GM06990 (cell line): ENCODE results near the gene PUS10.
A peak's percentile ranks its signal among the peaks of the same experiment; 100 is the strongest.

ENCODE experiments used
- DNase-seq: peaks from one replicate; pipeline ENCODE4 v3.0.0-alpha.2; 2011; ENCODE audit not compliant: insufficient read length; ENCODE audit errors: extremely low read depth
- H3K27me3 ChIP-seq: replicated peaks from 2 replicates; pipeline ENCODE4 v1.6.0; 2011; ENCODE audit warnings: low read length; ENCODE audit not compliant: control insufficient read depth, insufficient read depth
- H3K36me3 ChIP-seq: 2 replicates; pipeline ENCODE4 v1.5.1; 2011; ENCODE audit warnings: low read length; ENCODE audit not compliant: control insufficient read depth, insufficient read depth
- H3K4me3 ChIP-seq: replicated peaks from 2 replicates; pipeline ENCODE4 v1.5.1; 2011; ENCODE audit warnings: low read depth, mild to moderate bottlenecking, control low read depth, low read length
- CTCF ChIP-seq: IDR thresholded peaks from 2 replicates; pipeline ENCODE4 v1.5.1; 2011; ENCODE audit warnings: low read length, control low read depth, mild to moderate bottlenecking, inconsistent platforms; ENCODE audit not compliant: insufficient read depth, poor library complexity, severe bottlenecking

PUS10 gene

GRCh38 chr2:60973705-60974104 lies 44.4 kb downstream of the PUS10 start:
- peaks cover 1% of the 10 kb centered on the region; the same call in 1 of the 2 replicates for H3K36me3 ChIP-seq
- DNase-seq = no peak
- no peak for TF ChIP-seq CTCF
- no peaks in the 10 kb centered on the region for H3K27me3 ChIP-seq
- H3K4me3 ChIP-seq = no peak overlapping the region

GRCh38 chr2:60972889-60973656 lies 45.0 kb downstream of the PUS10 start:
- TF ChIP-seq CTCF = no peak
- peak; percentile 54 for DNase-seq
- Histone ChIP-seq H3K36me3 (peaks cover 1% of the 10 kb centered on the region; the same call in 1 of the 2 replicates), H3K27me3 (no peaks in the 10 kb centered on the region), H3K4me3 (peak overlapping the region; percentile 10; the same call in 1 of the 2 replicates)

DNA sequence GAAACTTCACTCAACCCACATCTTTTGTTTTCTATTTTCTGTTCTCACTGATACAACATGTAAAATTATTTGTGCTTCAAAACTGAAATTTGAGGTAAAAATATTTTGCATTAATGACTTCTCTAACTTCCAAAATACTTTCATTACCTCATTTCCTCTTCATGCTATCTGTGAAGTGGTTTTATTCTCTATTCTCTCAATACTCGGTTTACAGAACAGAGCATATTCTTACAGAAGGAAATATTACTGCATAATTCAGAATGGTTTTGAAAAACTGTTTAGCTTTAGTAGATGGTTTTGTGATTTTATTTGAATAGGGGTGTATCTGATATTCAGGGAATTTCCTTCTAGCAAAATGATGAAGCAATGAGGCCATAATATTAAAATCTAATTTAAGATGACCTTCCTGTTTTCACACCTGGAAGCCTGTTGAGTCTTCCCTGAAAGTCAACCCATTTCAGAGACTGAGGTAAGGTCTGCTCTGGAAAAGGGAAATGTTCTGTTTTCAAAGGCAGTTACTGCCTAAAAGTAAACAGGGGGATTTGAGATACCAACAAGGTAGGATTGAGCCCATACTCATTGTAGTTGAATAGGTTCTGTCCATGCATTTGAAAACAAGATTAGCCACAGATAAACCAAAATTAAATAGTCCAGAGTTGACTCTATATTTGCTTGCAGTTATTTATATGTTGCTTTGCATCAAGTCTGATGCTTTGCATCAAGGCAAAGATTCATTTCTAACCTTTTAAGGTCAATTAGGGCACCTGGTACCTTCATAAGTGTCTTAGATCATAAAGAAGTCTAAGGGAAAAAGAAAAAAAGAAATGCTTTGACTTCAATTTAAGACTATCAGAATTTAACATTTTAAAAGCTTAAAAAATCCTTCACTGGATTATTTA lies 51.3 kb downstream of the PUS10 start:
- Histone ChIP-seq H3K4me3 (no peak overlapping the region), H3K36me3 (no peaks in the 10 kb centered on the region), H3K27me3 (no peaks in the 10 kb centered on the region)
- TF ChIP-seq CTCF = no peak
- DNase-seq = peak; percentile 72

DNA sequence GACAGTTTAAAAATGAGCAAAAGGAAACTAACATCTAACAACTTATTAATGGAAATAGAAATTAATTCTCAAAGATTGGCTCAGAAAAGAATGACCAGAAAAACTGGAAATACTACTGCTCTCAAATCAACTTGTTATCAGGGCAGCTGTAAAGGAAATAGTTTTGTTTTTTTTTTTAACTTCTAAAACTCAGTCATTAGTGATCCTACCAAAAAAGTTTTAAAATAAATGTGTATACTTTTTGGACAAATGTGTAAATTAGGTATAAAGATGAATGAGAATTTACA lies 52.6 kb downstream of the PUS10 start:
- no peak overlapping the region for H3K4me3 ChIP-seq
- TF ChIP-seq CTCF = no peak
- H3K36me3 ChIP-seq = no peaks in the 10 kb centered on the region
- DNase-seq = no peak
- H3K27me3 ChIP-seq = no peaks in the 10 kb centered on the region

DNA sequence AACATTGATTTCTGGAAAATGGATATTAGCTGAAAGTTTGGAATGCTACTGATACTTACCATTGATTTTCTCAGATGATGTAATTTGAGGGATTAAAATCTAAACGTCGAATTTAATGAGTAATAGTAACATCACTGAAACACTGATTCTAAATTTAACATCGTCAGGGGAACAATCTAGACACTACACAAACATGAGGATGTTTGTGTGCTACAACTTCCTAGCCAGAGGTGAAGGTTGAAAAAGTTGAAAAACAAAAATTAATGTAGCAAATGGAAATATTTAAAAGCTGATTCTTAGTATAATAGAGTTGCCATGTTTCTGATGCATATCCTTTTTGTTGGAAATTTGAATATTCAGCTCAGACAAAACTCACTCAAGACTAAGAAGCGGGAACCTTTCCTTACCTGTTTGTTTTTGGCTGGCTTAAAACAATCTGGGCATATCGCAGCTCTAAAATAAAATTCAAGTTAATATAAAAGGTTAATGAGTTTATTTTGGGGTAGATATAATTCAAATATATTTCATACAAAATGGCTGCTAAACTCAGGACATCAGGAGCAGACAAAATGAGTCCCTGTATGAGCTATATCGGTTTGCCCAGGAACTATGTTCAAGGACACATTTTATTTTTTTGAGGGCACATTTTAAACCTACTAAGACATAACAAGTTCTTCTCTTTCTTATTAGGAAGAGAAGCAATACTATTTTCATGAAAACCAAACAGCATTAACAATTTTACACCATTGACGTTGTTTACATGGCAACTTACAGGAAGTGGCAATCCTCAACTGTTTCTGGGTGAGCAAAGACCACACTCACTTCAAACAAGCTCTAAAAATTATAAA lies 53.2 kb downstream of the PUS10 start:
- Histone ChIP-seq H3K27me3 (no peaks in the 10 kb centered on the region), H3K36me3 (no peaks in the 10 kb centered on the region), H3K4me3 (no peak overlapping the region)
- TF ChIP-seq CTCF = no peak
- no peak for DNase-seq
